ENCODE results near the gene DCAF5. TPM values are rescaled to one million over a fixed set of nuclear protein-coding genes. Genes with fewer than 3 reads are reported as not detected.

Gene DCAF5
- total and polyA plus RNA-seq, 2 of the 13 experiments (the other 11 are each of a cell fraction or from before 2014, with no cell fraction given) = 13.4 to 31.6 TPM

DNA sequence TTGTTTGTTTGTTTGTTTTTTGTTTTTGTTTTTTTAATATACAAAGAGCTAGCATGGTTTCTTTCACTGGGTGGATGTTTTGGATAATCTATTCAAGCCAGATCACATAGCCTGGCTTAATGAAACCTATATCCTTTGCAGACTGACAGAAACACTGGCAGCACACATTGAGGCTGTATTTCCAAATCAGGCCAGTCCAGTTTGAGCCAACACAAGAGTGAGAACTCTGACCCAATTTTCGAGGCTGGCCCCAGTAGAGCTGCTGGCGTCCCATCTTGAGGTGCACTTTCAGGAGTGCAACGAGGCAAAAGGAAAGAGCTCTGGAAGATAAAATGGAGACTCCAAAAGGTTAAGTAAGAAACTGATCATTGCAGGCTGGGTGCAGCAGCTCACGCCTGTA lies 129.9 kb downstream of the DCAF5 start:
- Histone ChIP-seq H3K9ac (ENCODE audit: insufficient read depth, low read depth, low read length) (no peak overlapping the region), H3K36me3 (replicated peaks in 1 of 2; ENCODE audit: control insufficient read depth in 1 of 2, insufficient read depth in 2 of 2, low read length in 2 of 2) (no peaks in the 10 kb centered on the region), H3K27ac (ENCODE audit: extremely low read length, insufficient read depth, low read length) (no peak overlapping the region), H3K9me3 (ENCODE audit: low read length) (no peaks in the 10 kb centered on the region), H4K20me1 (ENCODE audit: insufficient read depth, low read length) (no peaks in the 10 kb centered on the region), H3K4me3 (replicated peaks in 1 of 3; ENCODE audit: insufficient read depth in 1 of 3, low read depth in 2 of 3, low read length in 3 of 3) (no peak overlapping the region), H2AFZ (ENCODE audit: low read length) (no peak overlapping the region), H3K4me2 (ENCODE audit: low read depth, low read length) (0 out of 2 replicates have a peak overlapping the region, but pooled peaks have one; percentile 7), H3K4me1 (ENCODE audit: insufficient read depth, low read length) (peaks cover 5% of the 10 kb centered on the region), H3K27me3 (ENCODE audit: control insufficient read depth in 1 of 2, insufficient read depth in 2 of 2, low read length in 2 of 2) (0 out of 5 replicates have a peak, but pooled peaks cover 0 to 4% of the 10 kb centered on the region in 2 experiments), H3K79me2 (ENCODE audit: insufficient read depth, low read length) (no peaks in the 10 kb centered on the region)
- no peak for FAIRE-seq
- 6% methylated on average over 4 of the region's 4 CpGs for WGBS (ENCODE audit: low lambda C conversion rate)
- TF ChIP-seq ATRX (CRISPR knock-in tag; IDR thresholded peaks at IDR 0.05; ENCODE audit: borderline replicate concordance) (no peak), FOXO1 (CRISPR knock-in tag; IDR thresholded peaks at IDR 0.05) (no peak), PRDM15 (CRISPR knock-in tag; IDR thresholded peaks at IDR 0.05) (no peak), MTF1 (CRISPR knock-in tag; IDR thresholded peaks at IDR 0.05) (no peak), ZNF724P (CRISPR knock-in tag; IDR thresholded peaks at IDR 0.05; ENCODE audit: borderline replicate concordance) (no peak), CBX2 (IDR thresholded peaks at IDR 0.05; ENCODE audit: low read depth, low read length) (no peak), CBX2 (CRISPR knock-in tag; IDR thresholded peaks at IDR 0.05; ENCODE audit: low read depth) (no peak), RFXANK (CRISPR knock-in tag; IDR thresholded peaks at IDR 0.05) (no peak), ZNF205 (CRISPR knock-in tag; IDR thresholded peaks at IDR 0.05) (no peak), ZNF44 (CRISPR knock-in tag; IDR thresholded peaks at IDR 0.05) (no peak), BCL6 (CRISPR knock-in tag; IDR thresholded peaks at IDR 0.05) (no peak), ZNF251 (CRISPR knock-in tag; IDR thresholded peaks at IDR 0.05) (no peak), SAP130 (CRISPR knock-in tag; IDR thresholded peaks at IDR 0.05; ENCODE audit: low read depth) (no peak)
- TF ChIP-seq, protein P1, sequence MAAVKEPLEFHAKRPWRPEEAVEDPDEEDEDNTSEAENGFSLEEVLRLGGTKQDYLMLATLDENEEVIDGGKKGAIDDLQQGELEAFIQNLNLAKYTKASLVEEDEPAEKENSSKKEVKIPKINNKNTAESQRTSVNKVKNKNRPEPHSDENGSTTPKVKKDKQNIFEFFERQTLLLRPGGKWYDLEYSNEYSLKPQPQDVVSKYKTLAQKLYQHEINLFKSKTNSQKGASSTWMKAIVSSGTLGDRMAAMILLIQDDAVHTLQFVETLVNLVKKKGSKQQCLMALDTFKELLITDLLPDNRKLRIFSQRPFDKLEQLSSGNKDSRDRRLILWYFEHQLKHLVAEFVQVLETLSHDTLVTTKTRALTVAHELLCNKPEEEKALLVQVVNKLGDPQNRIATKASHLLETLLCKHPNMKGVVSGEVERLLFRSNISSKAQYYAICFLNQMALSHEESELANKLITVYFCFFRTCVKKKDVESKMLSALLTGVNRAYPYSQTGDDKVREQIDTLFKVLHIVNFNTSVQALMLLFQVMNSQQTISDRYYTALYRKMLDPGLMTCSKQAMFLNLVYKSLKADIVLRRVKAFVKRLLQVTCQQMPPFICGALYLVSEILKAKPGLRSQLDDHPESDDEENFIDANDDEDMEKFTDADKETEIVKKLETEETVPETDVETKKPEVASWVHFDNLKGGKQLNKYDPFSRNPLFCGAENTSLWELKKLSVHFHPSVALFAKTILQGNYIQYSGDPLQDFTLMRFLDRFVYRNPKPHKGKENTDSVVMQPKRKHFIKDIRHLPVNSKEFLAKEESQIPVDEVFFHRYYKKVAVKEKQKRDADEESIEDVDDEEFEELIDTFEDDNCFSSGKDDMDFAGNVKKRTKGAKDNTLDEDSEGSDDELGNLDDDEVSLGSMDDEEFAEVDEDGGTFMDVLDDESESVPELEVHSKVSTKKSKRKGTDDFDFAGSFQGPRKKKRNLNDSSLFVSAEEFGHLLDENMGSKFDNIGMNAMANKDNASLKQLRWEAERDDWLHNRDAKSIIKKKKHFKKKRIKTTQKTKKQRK (IDR thresholded peaks at IDR 0.05; ENCODE audit: low read length) = no peak
- TF ChIP-seq, protein P2, sequence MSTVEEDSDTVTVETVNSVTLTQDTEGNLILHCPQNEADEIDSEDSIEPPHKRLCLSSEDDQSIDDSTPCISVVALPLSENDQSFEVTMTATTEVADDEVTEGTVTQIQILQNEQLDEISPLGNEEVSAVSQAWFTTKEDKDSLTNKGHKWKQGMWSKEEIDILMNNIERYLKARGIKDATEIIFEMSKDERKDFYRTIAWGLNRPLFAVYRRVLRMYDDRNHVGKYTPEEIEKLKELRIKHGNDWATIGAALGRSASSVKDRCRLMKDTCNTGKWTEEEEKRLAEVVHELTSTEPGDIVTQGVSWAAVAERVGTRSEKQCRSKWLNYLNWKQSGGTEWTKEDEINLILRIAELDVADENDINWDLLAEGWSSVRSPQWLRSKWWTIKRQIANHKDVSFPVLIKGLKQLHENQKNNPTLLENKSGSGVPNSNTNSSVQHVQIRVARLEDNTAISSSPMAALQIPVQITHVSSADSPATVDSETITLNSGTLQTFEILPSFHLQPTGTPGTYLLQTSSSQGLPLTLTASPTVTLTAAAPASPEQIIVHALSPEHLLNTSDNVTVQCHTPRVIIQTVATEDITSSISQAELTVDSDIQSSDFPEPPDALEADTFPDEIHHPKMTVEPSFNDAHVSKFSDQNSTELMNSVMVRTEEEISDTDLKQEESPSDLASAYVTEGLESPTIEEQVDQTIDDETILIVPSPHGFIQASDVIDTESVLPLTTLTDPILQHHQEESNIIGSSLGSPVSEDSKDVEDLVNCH (CRISPR knock-in tag; IDR thresholded peaks at IDR 0.05) = no peak
- intact Hi-C loops (cut with micrococcal nuclease; ENCODE audit: unreplicated experiment) = no loop called here
- ChIA-PET CTCF (ENCODE audit: low intra/inter-chr PET ratio, low total read pairs) (no interaction called here), POLR2A (no interaction called here)
- in situ Hi-C loops (cut with HindIII; ENCODE audit: extremely low pct_ligation_motif_present, low pct_unique_long_range_greater_than_20kb) = no loop called here
- BruUV-seq (replicated peaks) = no TSS peak
- no peak for DNase-seq (ENCODE audit: low spot score)
- ATAC-seq = no peak

Measured in HepG2 (cell line).